ENCODE results near the gene ATF4.

The ATF4 gene

GRCh38 chr22:39472570-39473556 is 47.5 kb upstream of the ATF4 start (continued):
- TF ChIP-seq ZNF692 (tag by site-specific recombination; IDR thresholded peaks at IDR 0.05) (no peak), ZNF600 (tag by site-specific recombination; IDR thresholded peaks at IDR 0.05) (no peak), ZNF513 (tag by site-specific recombination; IDR thresholded peaks at IDR 0.05) (no peak), ZBTB8A (tag by site-specific recombination; IDR thresholded peaks at IDR 0.05) (no peak)

- CTCF ChIA-PET = interaction anchor here (0.5 to 0.6 kb wide), 3 partner anchors 9 to 63 kb away, joined by 3 to 4 read pairs (median 3); no protein-coding TSS in a partner anchor
- H3K9me3 ChIP-seq (ENCODE audit: control insufficient read depth, insufficient read depth, low read depth, low read length) = no peaks in the 10 kb centered on the region
- H3K36me3 ChIP-seq (ENCODE audit: control insufficient read depth in 2 of 2, insufficient read depth in 1 of 2, low read length in 2 of 2) = peaks cover 0 to 6% of the 10 kb centered on the region in 2 experiments; a peak in 1 of 3 replicates
- POLR2A ChIA-PET = no interaction called here
- peaks cover 2% of the 10 kb centered on the region; the same call in 1 of the 2 replicates for H3K4me1 ChIP-seq (ENCODE audit: control insufficient read depth, insufficient read depth, low read length)
- no peak overlapping the region for H3K27ac ChIP-seq (ENCODE audit: extremely low read depth, low read depth, low read length)
- TF ChIP-seq ZNF138 (tag by site-specific recombination; IDR thresholded peaks at IDR 0.05; ENCODE audit: borderline replicate concordance) (no peak), ZNF629 (tag by site-specific recombination; IDR thresholded peaks at IDR 0.05) (no peak), ZNF169 (tag by site-specific recombination; IDR thresholded peaks at IDR 0.05) (no peak), ZNF510 (tag by site-specific recombination; IDR thresholded peaks at IDR 0.05; ENCODE audit: insufficient replicate concordance) (no peak), ZNF114 (tag by site-specific recombination; IDR thresholded peaks at IDR 0.05) (no peak), KLF9 (tag by site-specific recombination; IDR thresholded peaks at IDR 0.05; ENCODE audit: low read depth) (no peak), KLF17 (tag by site-specific recombination; IDR thresholded peaks at IDR 0.05) (no peak), ZNF341 (tag by site-specific recombination; IDR thresholded peaks at IDR 0.05; ENCODE audit: low read depth) (no peak), PRDM2 (tag by site-specific recombination; IDR thresholded peaks at IDR 0.05; ENCODE audit: borderline replicate concordance) (no peak), ZBTB8A (tag by site-specific recombination; IDR thresholded peaks at IDR 0.05) (no peak), ZNF433 (tag by site-specific recombination; IDR thresholded peaks at IDR 0.05; ENCODE audit: low read depth) (no peak), ATF2 (tag by site-specific recombination; IDR thresholded peaks at IDR 0.05; ENCODE audit: low read depth) (no peak), ZNF211 (tag by site-specific recombination; IDR thresholded peaks at IDR 0.05; ENCODE audit: low read depth) (no peak)
- no peak overlapping the region for H3K4me3 ChIP-seq (ENCODE audit: low read depth, low read length)
Observed at GRCh38 chr22:39473851-39474250, 46.5 kb upstream of the ATF4 start.
